Body of pancreas (tissue), 4 donors: ENCODE results near the gene FLRT1. TPM values are rescaled to one million over a fixed set of nuclear protein-coding genes. Genes with fewer than 3 reads are reported as not detected.

Experiments
- ATAC-seq: fragments of 150-250 bp; one replicate; pipeline ENCODE4 v1.9.1; 2016
- DNase-seq, 4 donors: peaks; one replicate each; pipeline ENCODE4 v3.0.0-alpha.2; 2019
- H3K27ac ChIP-seq, 4 donors: fragments of 200-600 bp; sonication (generic); 1 replicate in 3 of 4; 2 replicates in 1 of 4; pipeline versions ENCODE4 v1.5.1 to v1.6.1; 2016 to 2019; ENCODE audit warnings: mild to moderate bottlenecking in 1 of 4, mixed read lengths in 1 of 4, moderate library complexity in 1 of 4
- H3K27me3 ChIP-seq, 2 donors: fragments of 200-600 bp; sonication (generic); one replicate each; pipeline ENCODE4 v1.6.0; 2016; ENCODE audit warnings: mild to moderate bottlenecking in 1 of 2
- H3K36me3 ChIP-seq, 2 donors: fragments of 200-600 bp; sonication (generic); replicated peaks in 1 of 2; 2 replicates each; pipeline ENCODE4 v1.5.1; 2016; ENCODE audit warnings: low read depth in 2 of 2; ENCODE audit not compliant: insufficient read depth in 1 of 2
- H3K4me1 ChIP-seq: fragments of 200-600 bp; sonication (generic); one replicate; pipeline ENCODE4 v1.6.0; 2016
- H3K4me3 ChIP-seq, 2 donors: fragments of 200-600 bp; sonication (generic); 1 replicate in 1 of 2; 2 replicates in 1 of 2; pipeline ENCODE4 v1.5.1; 2016 to 2019
- H3K9me3 ChIP-seq, 3 donors: fragments of 200-600 bp; sonication (generic); 1 replicate in 2 of 3; 2 replicates in 1 of 3; pipeline ENCODE4 v1.5.1; 2016
- POLR2A ChIP-seq, 3 donors: fragments of 450-650 bp; IDR thresholded peaks; one replicate each; pipeline ENCODE4 v1.6.1; 2016; ENCODE audit warnings: antibody characterized with exemption in 3 of 3, mild to moderate bottlenecking in 2 of 3
- WGBS, 2 donors: methylation state at CpG; one replicate each; pipeline ENCODE4 v1.1.5; 2017; 5-methylcytosine and 5-hydroxymethylcytosine counted together
- intact Hi-C: fragments of 100-400 bp; cut with DNase I; formaldehyde crosslinking; loops from one replicate; pipeline ENCODE4 v1.15.1; 2023
- total RNA-seq, 2 donors: library from RNA; depleted of rRNA; stranded (reverse); fragments of >200 nt; gene quantifications; one replicate each; pipeline ENCODE4 v1.1.0, GENCODE V29; 2016
- TF ChIP-seq, protein P1 (sequence below), 7 experiments: fragments of 450-650 bp in 4 of 7; fragments of 200-600 bp in 3 of 7; sonication (generic) in 3 of 7; IDR thresholded peaks; one replicate each; pipeline ENCODE4 v1.5.1; 2016 to 2019; ENCODE audit warnings: antibody characterized with exemption in 7 of 7

FLRT1 gene
- total RNA-seq, 2 donors from 2014 or later, result 0.26 TPM; not detected in 1

DNA sequence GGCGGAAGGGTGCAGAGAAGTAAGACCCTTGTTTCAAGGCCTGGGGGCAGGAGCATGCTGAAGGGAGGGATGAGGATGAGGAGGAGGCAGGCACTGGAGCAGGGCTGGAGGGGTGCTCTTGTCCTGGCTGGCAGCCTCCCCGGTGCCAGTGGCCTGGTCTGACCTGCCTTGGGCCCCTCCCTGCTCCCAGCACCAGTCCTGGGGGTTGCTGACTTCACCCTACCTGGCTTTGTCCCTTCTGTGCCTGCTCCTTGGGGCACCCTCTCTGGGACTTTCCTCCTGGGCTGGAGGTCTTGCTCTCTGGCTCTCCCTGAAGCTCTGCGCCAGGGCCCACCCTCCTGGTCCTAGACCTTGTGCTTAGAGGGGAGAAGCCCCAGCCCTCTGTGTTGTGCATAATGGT is 4.7 kb upstream of the FLRT1 start:
- Histone ChIP-seq H3K27ac (no peak overlapping the region), H3K4me1 (peaks cover 7% of the 10 kb centered on the region), H3K9me3 (no peaks in the 10 kb centered on the region), H3K4me3 (no peak overlapping the region), H3K36me3 (no peaks in the 10 kb centered on the region), H3K27me3 (no peaks in the 10 kb centered on the region)
- TF ChIP-seq, protein P1, sequence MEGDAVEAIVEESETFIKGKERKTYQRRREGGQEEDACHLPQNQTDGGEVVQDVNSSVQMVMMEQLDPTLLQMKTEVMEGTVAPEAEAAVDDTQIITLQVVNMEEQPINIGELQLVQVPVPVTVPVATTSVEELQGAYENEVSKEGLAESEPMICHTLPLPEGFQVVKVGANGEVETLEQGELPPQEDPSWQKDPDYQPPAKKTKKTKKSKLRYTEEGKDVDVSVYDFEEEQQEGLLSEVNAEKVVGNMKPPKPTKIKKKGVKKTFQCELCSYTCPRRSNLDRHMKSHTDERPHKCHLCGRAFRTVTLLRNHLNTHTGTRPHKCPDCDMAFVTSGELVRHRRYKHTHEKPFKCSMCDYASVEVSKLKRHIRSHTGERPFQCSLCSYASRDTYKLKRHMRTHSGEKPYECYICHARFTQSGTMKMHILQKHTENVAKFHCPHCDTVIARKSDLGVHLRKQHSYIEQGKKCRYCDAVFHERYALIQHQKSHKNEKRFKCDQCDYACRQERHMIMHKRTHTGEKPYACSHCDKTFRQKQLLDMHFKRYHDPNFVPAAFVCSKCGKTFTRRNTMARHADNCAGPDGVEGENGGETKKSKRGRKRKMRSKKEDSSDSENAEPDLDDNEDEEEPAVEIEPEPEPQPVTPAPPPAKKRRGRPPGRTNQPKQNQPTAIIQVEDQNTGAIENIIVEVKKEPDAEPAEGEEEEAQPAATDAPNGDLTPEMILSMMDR (IDR thresholded peaks at IDR 0.05), result no peak
- TF ChIP-seq POLR2A (IDR thresholded peaks at IDR 0.05), result no peak
- 82 to 83% methylated on average over 2 to 3 of the region's 3 CpGs for WGBS, 2 donors
- no peak for DNase-seq
- no peak for ATAC-seq
- intact Hi-C loops, result no loop called here

DNA sequence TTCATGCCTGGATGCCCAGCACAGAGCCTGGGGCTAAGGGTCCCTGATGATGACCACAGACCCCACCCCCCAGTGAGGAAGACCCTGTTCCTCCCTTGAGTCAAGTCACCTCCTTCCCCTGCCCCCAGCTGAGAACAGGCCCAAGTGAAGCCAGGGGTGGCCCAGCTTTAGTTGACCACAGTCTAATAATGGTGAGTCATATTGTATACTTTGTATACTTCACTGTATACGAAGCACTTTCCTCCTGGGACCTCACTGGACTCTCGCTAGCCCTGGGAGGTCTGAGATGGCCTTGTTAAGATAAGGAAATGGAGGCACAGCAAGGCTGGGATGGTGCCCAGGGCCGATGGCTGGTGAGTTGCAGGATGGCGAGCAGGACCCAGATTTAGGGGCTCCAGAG is 3.7 kb upstream of the FLRT1 start:
- Histone ChIP-seq H3K4me3 (no peak overlapping the region), H3K4me1 (peaks cover 18% of the 10 kb centered on the region), H3K36me3 (no peaks in the 10 kb centered on the region), H3K27me3 (no peaks in the 10 kb centered on the region), H3K9me3 (no peaks in the 10 kb centered on the region), H3K27ac (no peak overlapping the region)
- WGBS, 2 donors, result 77 to 83% methylated on average over 4 of the region's 4 CpGs
- DNase-seq (no peak), ATAC-seq (no peak)
- no peak for TF ChIP-seq POLR2A (IDR thresholded peaks at IDR 0.05)
- TF ChIP-seq, protein P1 (IDR thresholded peaks at IDR 0.05), result no peak
- intact Hi-C loops, result no loop called here

DNA sequence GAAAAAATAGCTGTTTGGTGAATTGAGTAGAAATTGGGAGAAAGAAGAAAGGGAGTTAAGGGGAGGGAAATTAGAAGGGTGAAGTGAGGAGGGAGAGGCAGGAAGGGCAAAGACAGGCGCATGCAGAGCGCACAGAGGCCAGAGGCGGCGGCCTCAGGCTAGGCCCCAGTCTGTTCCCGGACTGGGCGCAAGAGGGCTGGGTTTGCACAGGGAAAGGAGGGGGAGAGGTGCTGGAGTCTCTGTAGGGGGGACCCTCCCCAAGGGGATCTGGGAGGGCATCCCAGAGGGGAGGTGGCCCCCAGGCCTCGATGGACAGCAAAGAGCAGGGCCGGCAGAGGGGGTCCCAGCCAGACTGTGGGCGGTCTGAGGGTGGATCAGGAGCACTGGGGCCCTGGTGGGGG is 1.3 kb upstream of the FLRT1 start:
- ATAC-seq (no peak), DNase-seq (no peak)
- Histone ChIP-seq H3K4me1 (peaks cover 15% of the 10 kb centered on the region), H3K27ac (no peak overlapping the region), H3K4me3 (no peak overlapping the region), H3K27me3 (no peaks in the 10 kb centered on the region), H3K9me3 (no peaks in the 10 kb centered on the region), H3K36me3 (no peaks in the 10 kb centered on the region)
- WGBS, 2 donors, result 77 to 89% methylated on average over 6 to 9 of the region's 9 CpGs
- no peak for TF ChIP-seq POLR2A (IDR thresholded peaks at IDR 0.05)
- TF ChIP-seq, protein P1 (IDR thresholded peaks at IDR 0.05), result no peak
- intact Hi-C loops, result no loop called here

DNA sequence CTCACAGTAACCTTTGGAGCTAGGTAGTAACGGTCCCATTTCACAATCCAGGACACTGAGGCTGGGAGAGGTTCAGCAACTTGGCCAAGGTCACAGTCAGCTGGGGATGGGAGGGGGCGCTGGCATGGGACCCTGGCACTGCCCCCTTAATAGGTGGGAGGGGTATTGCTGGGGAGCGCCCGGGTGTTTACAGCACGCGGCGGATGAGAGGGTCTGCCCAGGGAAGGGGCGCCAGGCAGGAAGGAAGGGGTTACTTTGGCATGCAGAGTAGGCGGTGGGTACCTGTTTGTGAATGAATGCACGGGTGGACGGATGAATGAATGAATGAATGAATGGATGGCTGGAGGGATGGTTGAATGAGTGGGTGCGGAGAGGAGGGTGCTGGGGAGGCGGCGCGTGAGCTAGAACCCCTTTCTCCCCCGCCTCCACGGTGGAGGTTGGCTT is 628 bp upstream of the FLRT1 start:
- no peak for DNase-seq
- H3K4me3 ChIP-seq, result no peak overlapping the region
- no peak for ATAC-seq
- no peaks in the 10 kb centered on the region for H3K27me3 ChIP-seq
- 21 to 35% methylated on average over 17 of the region's 17 CpGs for WGBS, 2 donors
- H3K36me3 ChIP-seq, result no peaks in the 10 kb centered on the region
- no peaks in the 10 kb centered on the region for H3K9me3 ChIP-seq
- peaks cover 15% of the 10 kb centered on the region for H3K4me1 ChIP-seq
- intact Hi-C loops, result no loop called here
- TF ChIP-seq, protein P1 (IDR thresholded peaks at IDR 0.05), result no peak
- H3K27ac ChIP-seq, result no peak overlapping the region
